NCI-H128 (cell line): ENCODE data around the gene TBPL2.

Experiments used
- DNase-seq: peaks from one replicate; lab custom pipeline; 2025; ENCODE audit not compliant: unreplicated experiment; lab: John Stamatoyannopoulos, UW

TBPL2 gene

GRCh38 chr14:55366271-55366670 lies 74.1 kb downstream of the TBPL2 start:
- no peak for DNase-seq
